ENCODE results near the gene S100A10. TPM values are rescaled to one million over a fixed set of nuclear protein-coding genes. Genes with fewer than 3 reads are reported as not detected.

Gene S100A10
- total and polyA plus RNA-seq, 4 donors = 7.0 to 99.5 (median 35.4) TPM

- WGBS = 55% methylated on average over 4 of the region's 4 CpGs
- Histone ChIP-seq H3K9me3 (ENCODE audit: control insufficient read depth in 4 of 4, low read length in 3 of 4) (no peaks in the 10 kb centered on the region), H3K4me1 (ENCODE audit: control insufficient read depth in 4 of 4, insufficient read depth in 4 of 4, low read length in 3 of 4) (no peaks in the 10 kb centered on the region), H3K9ac (ENCODE audit: low read depth in 1 of 2, low read length in 2 of 2) (no peak overlapping the region), H3K36me3 (ENCODE audit: control insufficient read depth in 4 of 4, insufficient read depth in 3 of 4, low read depth in 1 of 4, low read length in 3 of 4) (no peaks in the 10 kb centered on the region), H3K27ac (ENCODE audit: low read depth in 1 of 2, low read length in 2 of 2) (no peak overlapping the region), H3K27me3 (ENCODE audit: control insufficient read depth in 4 of 4, insufficient read depth in 4 of 4, low read length in 3 of 4) (no peaks in the 10 kb centered on the region), H3K4me3 (ENCODE audit: low read depth in 1 of 3, low read length in 3 of 3) (no peak overlapping the region)
- no peak for TF ChIP-seq HNF4A (conservative IDR thresholded peaks at IDR 0.05)
- TF ChIP-seq NR2F2 (IDR thresholded peaks at IDR 0.05) = no peak
- no peak for TF ChIP-seq JUND (IDR thresholded peaks at IDR 0.05)
- no peak for TF ChIP-seq RAD21 (IDR thresholded peaks at IDR 0.05)
- no peak for TF ChIP-seq MAX (IDR thresholded peaks at IDR 0.05)
- no peak for TF ChIP-seq EGR1 (IDR thresholded peaks at IDR 0.05; ENCODE audit: low read depth in 2 of 2)
- TF ChIP-seq, protein P1, sequence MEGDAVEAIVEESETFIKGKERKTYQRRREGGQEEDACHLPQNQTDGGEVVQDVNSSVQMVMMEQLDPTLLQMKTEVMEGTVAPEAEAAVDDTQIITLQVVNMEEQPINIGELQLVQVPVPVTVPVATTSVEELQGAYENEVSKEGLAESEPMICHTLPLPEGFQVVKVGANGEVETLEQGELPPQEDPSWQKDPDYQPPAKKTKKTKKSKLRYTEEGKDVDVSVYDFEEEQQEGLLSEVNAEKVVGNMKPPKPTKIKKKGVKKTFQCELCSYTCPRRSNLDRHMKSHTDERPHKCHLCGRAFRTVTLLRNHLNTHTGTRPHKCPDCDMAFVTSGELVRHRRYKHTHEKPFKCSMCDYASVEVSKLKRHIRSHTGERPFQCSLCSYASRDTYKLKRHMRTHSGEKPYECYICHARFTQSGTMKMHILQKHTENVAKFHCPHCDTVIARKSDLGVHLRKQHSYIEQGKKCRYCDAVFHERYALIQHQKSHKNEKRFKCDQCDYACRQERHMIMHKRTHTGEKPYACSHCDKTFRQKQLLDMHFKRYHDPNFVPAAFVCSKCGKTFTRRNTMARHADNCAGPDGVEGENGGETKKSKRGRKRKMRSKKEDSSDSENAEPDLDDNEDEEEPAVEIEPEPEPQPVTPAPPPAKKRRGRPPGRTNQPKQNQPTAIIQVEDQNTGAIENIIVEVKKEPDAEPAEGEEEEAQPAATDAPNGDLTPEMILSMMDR (IDR thresholded peaks at IDR 0.05; ENCODE audit: low read depth, low read length, missing input control) = no peak
- no peak for TF ChIP-seq ATF3 (IDR thresholded peaks at IDR 0.05)
- no peak for TF ChIP-seq FOXA2 (IDR thresholded peaks at IDR 0.05)
- no peak for TF ChIP-seq RXRA (IDR thresholded peaks at IDR 0.05)
- TF ChIP-seq TAF1 (conservative IDR thresholded peaks at IDR 0.05) = no peak
- no peak for TF ChIP-seq GABPA (IDR thresholded peaks at IDR 0.05 in 1 of 2, conservative IDR thresholded peaks at IDR 0.05 in 1 of 2)
- no peak for TF ChIP-seq HNF4G (IDR thresholded peaks at IDR 0.05)
- no peak for DNase-seq (ENCODE audit: low spot score)
These were observed 24.9 kb upstream of the S100A10 start for GRCh38 chr1:152018537-152018936.

GRCh38 chr1:152015766-152016165 lies 22.1 kb upstream of the S100A10 start:
- 55% methylated on average over 6 of the region's 6 CpGs for WGBS
- H3K36me3 ChIP-seq (ENCODE audit: control insufficient read depth in 4 of 4, insufficient read depth in 3 of 4, low read depth in 1 of 4, low read length in 3 of 4) = no peaks in the 10 kb centered on the region
- H3K4me3 ChIP-seq (ENCODE audit: low read depth in 1 of 3, low read length in 3 of 3) = no peak overlapping the region
- DNase-seq (ENCODE audit: low spot score) = no peak
- TF ChIP-seq SP1 (IDR thresholded peaks at IDR 0.05) (no peak), RAD21 (IDR thresholded peaks at IDR 0.05) (no peak), HNF4G (IDR thresholded peaks at IDR 0.05) (no peak)
- H3K4me1 ChIP-seq (ENCODE audit: control insufficient read depth in 4 of 4, insufficient read depth in 4 of 4, low read length in 3 of 4) = no peaks in the 10 kb centered on the region
- no peaks in the 10 kb centered on the region for H3K9me3 ChIP-seq (ENCODE audit: control insufficient read depth in 4 of 4, low read length in 3 of 4)
- H3K27ac ChIP-seq (ENCODE audit: low read depth in 1 of 2, low read length in 2 of 2) = no peak overlapping the region
- no peaks in the 10 kb centered on the region for H3K27me3 ChIP-seq (ENCODE audit: control insufficient read depth in 4 of 4, insufficient read depth in 4 of 4, low read length in 3 of 4)
- H3K9ac ChIP-seq (ENCODE audit: low read depth in 1 of 2, low read length in 2 of 2) = no peak overlapping the region

GRCh38 chr1:152014943-152015342 lies 21.3 kb upstream of the S100A10 start:
- H3K4me3 ChIP-seq (ENCODE audit: low read depth in 1 of 3, low read length in 3 of 3) = no peak overlapping the region

More at GRCh38 chr1:152014943-152015342, 21.3 kb upstream of the S100A10 start:
- no peak for DNase-seq (ENCODE audit: low spot score)
- H3K9ac ChIP-seq (ENCODE audit: low read depth in 1 of 2, low read length in 2 of 2) = no peak overlapping the region
- no peaks in the 10 kb centered on the region for H3K36me3 ChIP-seq (ENCODE audit: control insufficient read depth in 4 of 4, insufficient read depth in 3 of 4, low read depth in 1 of 4, low read length in 3 of 4)
- H3K27me3 ChIP-seq (ENCODE audit: control insufficient read depth in 4 of 4, insufficient read depth in 4 of 4, low read length in 3 of 4) = no peaks in the 10 kb centered on the region
- no peak for TF ChIP-seq JUND (IDR thresholded peaks at IDR 0.05)
- no peak for TF ChIP-seq HNF4G (IDR thresholded peaks at IDR 0.05)
- no peak for TF ChIP-seq NR2F2 (IDR thresholded peaks at IDR 0.05)
- no peak for TF ChIP-seq GABPA (IDR thresholded peaks at IDR 0.05 in 1 of 2, conservative IDR thresholded peaks at IDR 0.05 in 1 of 2)
- TF ChIP-seq MAX (IDR thresholded peaks at IDR 0.05) = no peak
- TF ChIP-seq RAD21 (IDR thresholded peaks at IDR 0.05) = no peak
- TF ChIP-seq, protein P1 (IDR thresholded peaks at IDR 0.05; ENCODE audit: low read depth, low read length, missing input control) = no peak
- no peak for TF ChIP-seq EGR1 (IDR thresholded peaks at IDR 0.05; ENCODE audit: low read depth in 2 of 2)
- TF ChIP-seq FOXA1 (IDR thresholded peaks at IDR 0.05) = no peak
- no peak for TF ChIP-seq TAF1 (conservative IDR thresholded peaks at IDR 0.05)
- no peak for TF ChIP-seq REST (IDR thresholded peaks at IDR 0.05)
- no peak for TF ChIP-seq HNF4A (conservative IDR thresholded peaks at IDR 0.05)
- peaks cover 0 to 3% (median under 1%) of the 10 kb centered on the region in 4 donors for H3K4me1 ChIP-seq (ENCODE audit: control insufficient read depth in 4 of 4, insufficient read depth in 4 of 4, low read length in 3 of 4)
- no peaks in the 10 kb centered on the region for H3K9me3 ChIP-seq (ENCODE audit: control insufficient read depth in 4 of 4, low read length in 3 of 4)
- 81% methylated on average over 1 of the region's 1 CpG for WGBS
- H3K27ac ChIP-seq (ENCODE audit: low read depth in 1 of 2, low read length in 2 of 2) = no peak overlapping the region
